GM23248 (cell line): ENCODE measurements around the gene SEMA3F.

ENCODE experiments used
- EZH2 ChIP-seq: fragments of 200-600 bp; sonication (generic); IDR thresholded peaks from 2 replicates; pipeline ENCODE4 v1.6.1; 2018; ENCODE audit warnings: antibody characterized with exemption, mild to moderate bottlenecking; ENCODE audit not compliant: insufficient read depth, poor library complexity, severe bottlenecking
- EZH2phosphoT487 ChIP-seq: fragments of 200-600 bp; sonication (generic); IDR thresholded peaks from 2 replicates; pipeline ENCODE4 v1.6.1; 2018; ENCODE audit warnings: antibody characterized with exemption, moderate library complexity, mild to moderate bottlenecking, low read depth; ENCODE audit not compliant: insufficient read depth

DNA sequence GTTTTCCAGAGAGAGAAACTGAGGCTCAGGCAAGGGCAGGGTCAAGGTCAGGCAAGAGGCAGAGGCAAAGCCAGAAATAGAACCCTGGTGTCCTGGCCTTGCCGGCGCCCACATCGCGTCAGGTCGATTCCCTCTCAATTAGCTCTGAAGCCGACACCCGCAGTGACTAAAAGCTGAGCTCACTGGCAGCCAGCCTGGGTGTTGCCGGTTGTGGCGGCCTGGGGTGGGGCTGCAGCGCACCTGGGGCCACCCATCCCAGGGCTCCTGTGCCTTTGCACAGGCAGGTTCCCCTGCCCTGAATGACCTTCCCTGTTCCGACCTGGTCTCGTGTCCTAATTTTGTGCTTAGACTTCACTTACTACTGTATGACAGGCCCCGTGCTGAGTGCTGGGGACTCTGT, 6.2 kb downstream of the SEMA3F start:
- no peak for TF ChIP-seq EZH2
- TF ChIP-seq EZH2phosphoT487, result no peak
